ENCODE results near the gene CECR2. TPM values are rescaled to one million over a fixed set of nuclear protein-coding genes. Genes with fewer than 3 reads are reported as not detected.

CECR2 gene
- total and polyA plus RNA-seq, 12 donors = 1.1 to 9.1 (median 6.3) TPM

GRCh38 chr22:17350292-17350691, 19.0 kb upstream of the CECR2 start:
- no peaks in the 10 kb centered on the region for H3K9me3 ChIP-seq
- H3K27ac ChIP-seq = no peak overlapping the region
- 36 to 48% methylated on average over 3 of the region's 3 CpGs for WGBS, 2 donors
- no peak for ATAC-seq
- intact Hi-C loops (cut with DNase I) = no loop called here
- H3K36me3 ChIP-seq = no peaks in the 10 kb centered on the region
- H3K4me3 ChIP-seq = no peak overlapping the region
- no peak for DNase-seq
- TF ChIP-seq, protein P1, sequence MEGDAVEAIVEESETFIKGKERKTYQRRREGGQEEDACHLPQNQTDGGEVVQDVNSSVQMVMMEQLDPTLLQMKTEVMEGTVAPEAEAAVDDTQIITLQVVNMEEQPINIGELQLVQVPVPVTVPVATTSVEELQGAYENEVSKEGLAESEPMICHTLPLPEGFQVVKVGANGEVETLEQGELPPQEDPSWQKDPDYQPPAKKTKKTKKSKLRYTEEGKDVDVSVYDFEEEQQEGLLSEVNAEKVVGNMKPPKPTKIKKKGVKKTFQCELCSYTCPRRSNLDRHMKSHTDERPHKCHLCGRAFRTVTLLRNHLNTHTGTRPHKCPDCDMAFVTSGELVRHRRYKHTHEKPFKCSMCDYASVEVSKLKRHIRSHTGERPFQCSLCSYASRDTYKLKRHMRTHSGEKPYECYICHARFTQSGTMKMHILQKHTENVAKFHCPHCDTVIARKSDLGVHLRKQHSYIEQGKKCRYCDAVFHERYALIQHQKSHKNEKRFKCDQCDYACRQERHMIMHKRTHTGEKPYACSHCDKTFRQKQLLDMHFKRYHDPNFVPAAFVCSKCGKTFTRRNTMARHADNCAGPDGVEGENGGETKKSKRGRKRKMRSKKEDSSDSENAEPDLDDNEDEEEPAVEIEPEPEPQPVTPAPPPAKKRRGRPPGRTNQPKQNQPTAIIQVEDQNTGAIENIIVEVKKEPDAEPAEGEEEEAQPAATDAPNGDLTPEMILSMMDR (IDR thresholded peaks at IDR 0.05) = no peak
- H3K27me3 ChIP-seq = peaks cover 0 to 15% (median 0%) of the 10 kb centered on the region in 7 donors
- no peaks in the 10 kb centered on the region for H3K4me1 ChIP-seq

- H3K27ac ChIP-seq = no peak overlapping the region
- WGBS, 2 donors = 84 to 91% methylated on average over 4 of the region's 4 CpGs
- H3K9me3 ChIP-seq = no peaks in the 10 kb centered on the region
- H3K27me3 ChIP-seq = peaks cover 0 to 15% (median 0%) of the 10 kb centered on the region in 7 donors
- H3K36me3 ChIP-seq = no peaks in the 10 kb centered on the region
- intact Hi-C loops (cut with DNase I) = no loop called here
- no peaks in the 10 kb centered on the region for H3K4me1 ChIP-seq
- TF ChIP-seq, protein P1 (IDR thresholded peaks at IDR 0.05) = no peak
- no peak for DNase-seq
- no peak overlapping the region for H3K4me3 ChIP-seq
- ATAC-seq = no peak
Observed at GRCh38 chr22:17352798-17353197, 16.5 kb upstream of the CECR2 start.

DNA sequence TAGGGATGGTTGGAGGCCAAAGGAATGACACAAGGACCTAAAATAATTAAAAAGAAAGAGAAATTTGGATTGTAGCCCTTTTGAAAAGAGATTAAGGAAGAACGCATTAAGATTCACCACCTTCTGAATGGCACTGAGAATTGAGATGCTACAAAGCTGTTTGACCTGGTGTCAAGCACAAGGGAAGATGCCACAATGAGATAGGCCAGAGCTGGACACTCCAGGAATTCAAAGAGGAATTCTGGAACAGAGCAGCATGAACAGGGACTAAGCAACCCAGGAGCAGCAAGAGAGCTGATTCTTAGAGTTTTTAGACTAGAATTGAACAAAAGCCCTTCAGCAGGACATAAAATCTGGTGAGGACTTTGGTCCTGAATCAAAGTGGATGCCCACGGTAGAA, 11.6 kb upstream of the CECR2 start:
- Histone ChIP-seq H3K36me3 (no peaks in the 10 kb centered on the region), H3K4me1 (no peaks in the 10 kb centered on the region), H3K4me3 (no peak overlapping the region), H3K9me3 (no peaks in the 10 kb centered on the region), H3K27ac (no peak overlapping the region), H3K27me3 (no peaks in the 10 kb centered on the region)
- DNase-seq (no peak), ATAC-seq (no peak)
- intact Hi-C loops (cut with DNase I) = no loop called here
- 84 to 87% methylated on average over 2 of the region's 2 CpGs for WGBS, 2 donors
- TF ChIP-seq, protein P1 (IDR thresholded peaks at IDR 0.05) = no peak

DNA sequence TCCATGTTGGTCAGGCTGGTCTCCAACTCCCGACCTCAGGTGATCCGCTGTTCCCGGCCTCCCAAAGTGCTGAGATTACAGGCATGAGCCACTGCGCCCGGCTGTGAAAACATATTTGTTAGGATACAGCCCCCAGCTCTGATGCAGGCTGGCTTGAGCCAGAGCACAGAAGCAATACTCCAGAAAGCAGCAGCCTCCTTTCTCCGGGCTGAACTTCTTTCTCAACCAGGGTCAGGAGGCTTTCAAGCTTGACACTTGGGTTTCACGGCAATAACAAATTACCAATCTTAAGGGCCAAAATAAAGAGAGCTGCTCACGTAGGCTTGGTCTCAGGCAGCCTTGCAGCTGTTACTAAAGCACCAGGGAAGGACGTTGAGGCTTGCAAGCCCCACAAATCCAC, 10.8 kb upstream of the CECR2 start:
- 74 to 78% methylated on average over 9 of the region's 9 CpGs for WGBS, 2 donors
- Histone ChIP-seq H3K27ac (no peak overlapping the region), H3K36me3 (no peaks in the 10 kb centered on the region), H3K9me3 (no peaks in the 10 kb centered on the region), H3K27me3 (peaks cover 0 to 4% (median 0%) of the 10 kb centered on the region in 7 donors), H3K4me3 (no peak overlapping the region), H3K4me1 (no peaks in the 10 kb centered on the region)
- TF ChIP-seq, protein P1 (IDR thresholded peaks at IDR 0.05) = no peak
- DNase-seq = no peak
- ATAC-seq = no peak
- intact Hi-C loops (cut with DNase I) = no loop called here
